Measurements from ENCODE around the gene ICAM2.

ICAM2 gene

DNA sequence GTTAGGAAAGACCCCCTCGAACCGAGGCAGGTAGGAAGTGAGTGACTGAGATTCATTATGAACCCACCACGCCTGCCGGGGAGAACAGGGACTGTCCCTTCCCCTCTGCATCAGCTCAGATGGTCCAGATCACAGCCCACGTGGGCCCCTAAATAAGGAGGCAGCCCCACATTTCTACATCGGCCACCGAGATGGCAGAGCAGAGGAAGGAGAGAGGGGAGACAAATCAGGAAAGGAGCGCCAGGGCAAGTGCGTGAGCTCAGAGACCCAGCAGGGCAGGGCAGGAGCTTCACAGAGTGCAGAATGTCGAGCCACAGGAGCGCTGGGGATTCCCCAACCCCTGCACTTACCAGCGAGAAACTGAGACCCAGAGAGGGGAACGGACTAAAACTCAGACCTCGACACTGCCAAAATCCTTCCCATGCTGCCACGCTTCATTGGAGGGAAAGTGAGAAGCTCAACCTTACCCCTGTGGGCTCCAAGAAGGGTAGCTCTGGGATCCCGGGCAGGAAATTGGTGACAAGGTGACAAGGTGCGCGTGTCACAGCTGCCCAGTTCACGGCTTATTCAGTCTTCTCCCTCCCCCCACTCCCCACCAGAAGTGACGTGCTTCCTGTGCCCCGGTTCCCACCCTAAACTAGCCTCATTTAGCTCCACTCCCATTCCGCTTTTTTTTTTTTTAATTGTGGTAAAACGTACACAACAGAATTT, at the start of gene ICAM2:
Gene ICAM2, minus strand, starts transcription at position 578 of the 711 bp plus-strand sequence. CDS start 13,942 bp downstream, outside the sequence.
- no peak for DNase-seq (ENCODE audit: low read depth, low spot score)

DNA sequence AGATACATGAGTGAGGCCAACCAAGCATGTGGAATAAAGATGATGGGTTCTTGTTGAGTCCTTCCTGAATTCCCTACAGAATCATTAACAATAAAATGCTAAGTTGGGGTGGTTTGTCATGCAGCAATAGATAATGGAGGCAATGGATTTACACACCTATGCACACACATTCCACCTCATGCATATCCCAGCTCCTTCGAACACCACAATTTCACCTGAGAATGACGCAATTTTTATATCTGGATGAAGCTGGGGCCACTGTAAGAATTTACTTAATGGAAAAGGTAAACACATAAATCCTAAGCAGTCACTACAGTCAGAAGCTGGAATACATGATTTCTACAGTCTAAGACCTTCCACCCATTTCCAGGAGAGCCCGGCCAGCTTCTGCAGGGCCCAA, 49.8 kb upstream of the ICAM2 start:
- DNase-seq (ENCODE audit: low read depth, low spot score): no peak

DNA sequence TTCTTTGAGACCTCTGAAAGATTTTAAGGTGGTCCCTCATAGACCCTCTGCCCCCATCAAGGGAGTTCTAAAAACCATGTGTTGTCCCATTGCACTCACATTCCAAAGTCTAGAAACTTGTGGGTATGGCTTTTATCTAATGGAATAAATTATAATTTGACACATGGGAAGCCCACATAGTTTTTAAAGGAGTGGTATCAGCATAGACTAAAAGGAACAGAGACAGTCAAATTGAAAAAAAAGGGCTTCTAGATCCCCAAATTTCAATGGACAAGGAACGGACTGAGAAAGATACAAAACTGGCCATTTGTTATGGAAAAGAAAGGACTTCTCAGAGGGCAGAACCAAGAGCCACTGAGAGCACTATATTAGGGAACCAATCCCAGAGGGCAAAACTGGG, 48.7 kb upstream of the ICAM2 start:
- no peak for DNase-seq (ENCODE audit: low read depth, low spot score)

DNA sequence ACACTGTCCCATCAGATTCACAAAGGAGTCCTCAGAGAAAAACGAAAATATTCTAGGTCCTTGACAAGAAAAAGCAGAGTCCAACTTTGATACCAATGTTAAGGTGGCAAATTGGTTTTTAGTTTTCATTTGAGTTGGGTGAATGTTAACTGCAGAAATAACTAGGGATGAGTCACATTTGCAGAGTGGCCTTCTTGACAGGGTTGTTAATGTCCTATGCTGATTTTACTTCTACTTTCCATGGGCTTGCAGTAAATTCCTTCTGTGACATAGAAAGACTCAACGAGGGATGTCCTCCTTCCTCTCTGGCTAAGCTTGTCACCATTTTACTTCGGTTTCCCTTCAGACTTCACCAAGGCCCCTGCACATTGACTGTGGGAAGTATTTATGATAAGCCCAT, 47.2 kb upstream of the ICAM2 start:
- peak; percentile 8 for DNase-seq (ENCODE audit: low read depth, low spot score)

DNA sequence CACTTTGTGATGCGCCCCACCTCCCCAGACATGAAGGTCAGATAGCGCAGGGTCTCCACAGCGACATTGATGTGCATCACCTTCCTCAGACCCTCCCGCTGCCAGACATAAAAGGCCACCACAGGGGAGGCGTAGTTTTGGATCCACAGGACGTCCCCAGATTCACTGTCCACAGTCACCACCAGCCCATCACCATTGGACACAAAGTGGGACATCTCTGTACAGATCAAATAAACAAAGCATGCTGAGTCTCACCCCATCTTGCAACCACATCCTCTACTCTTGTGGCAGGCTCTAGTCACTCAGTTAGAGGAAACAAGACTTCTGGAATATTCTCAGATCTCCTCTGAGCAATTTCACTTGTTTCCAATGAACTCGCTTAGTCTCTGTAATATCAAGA, 46.3 kb upstream of the ICAM2 start:
- DNase-seq (ENCODE audit: low read depth, low spot score): no peak

DNA sequence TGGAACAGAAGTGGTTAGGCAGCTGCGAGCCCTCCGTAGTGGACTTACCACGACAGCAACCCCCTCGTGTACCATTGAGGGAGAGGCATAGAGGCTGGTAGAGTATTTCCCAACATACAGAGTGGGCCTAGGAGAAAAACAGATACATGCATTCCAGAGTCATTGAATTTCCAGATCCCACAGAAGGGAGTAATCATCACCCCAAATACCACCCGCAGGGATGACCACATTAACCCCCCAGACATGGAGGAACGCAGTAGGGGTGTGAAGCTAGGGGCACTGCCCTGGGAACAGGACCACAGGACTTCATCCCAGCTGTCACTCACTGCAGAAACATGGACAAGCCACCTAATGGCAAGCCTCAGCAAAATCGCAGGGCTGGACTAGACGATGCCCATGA, 44.7 kb upstream of the ICAM2 start:
- DNase-seq (ENCODE audit: low read depth, low spot score): no peak

DNA sequence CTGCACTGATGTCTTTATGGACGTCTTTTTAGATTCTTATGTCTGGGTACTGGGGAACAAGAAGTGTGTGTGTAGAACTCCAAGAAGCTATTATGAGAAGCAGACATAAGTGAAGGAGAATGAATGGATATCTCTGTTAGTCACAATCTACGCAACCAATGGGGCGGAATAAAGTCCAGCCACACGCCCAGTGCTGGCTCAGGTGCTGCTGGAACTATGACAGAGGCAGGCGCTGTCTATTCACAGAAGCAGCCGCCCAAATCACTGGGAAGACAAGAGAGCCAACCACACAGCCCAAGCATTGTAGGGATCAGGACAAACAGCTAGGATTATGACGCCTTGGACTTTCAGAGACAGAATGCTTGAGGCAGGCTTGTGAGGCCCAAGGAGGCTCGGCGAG, 43.9 kb upstream of the ICAM2 start:
- DNase-seq (ENCODE audit: low read depth, low spot score): peak; percentile 57

DNA sequence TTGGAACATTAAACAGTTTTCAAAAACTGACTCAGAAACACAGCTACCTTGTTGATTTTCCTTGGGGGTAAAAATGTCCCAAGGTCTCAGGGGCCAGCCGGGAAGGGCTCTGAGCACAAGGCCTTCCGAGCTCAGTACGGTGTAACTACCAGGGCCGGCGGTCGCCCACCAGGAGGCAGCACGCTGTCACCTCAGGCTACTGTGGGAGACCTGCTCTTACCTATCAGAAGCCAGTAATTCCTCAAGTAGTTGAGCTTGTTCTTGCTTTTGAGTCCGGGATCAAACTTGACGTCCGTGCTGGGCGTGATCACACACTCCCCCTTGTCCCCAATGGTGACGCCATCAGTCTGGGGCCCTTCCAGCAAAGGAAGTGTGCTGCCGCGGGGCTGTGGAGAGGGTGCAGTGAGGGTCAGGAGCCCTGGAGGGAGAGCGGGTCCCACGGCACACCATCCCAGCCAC, 43.4 kb upstream of the ICAM2 start:
- DNase-seq (ENCODE audit: low read depth, low spot score): peak; percentile 48

DNA sequence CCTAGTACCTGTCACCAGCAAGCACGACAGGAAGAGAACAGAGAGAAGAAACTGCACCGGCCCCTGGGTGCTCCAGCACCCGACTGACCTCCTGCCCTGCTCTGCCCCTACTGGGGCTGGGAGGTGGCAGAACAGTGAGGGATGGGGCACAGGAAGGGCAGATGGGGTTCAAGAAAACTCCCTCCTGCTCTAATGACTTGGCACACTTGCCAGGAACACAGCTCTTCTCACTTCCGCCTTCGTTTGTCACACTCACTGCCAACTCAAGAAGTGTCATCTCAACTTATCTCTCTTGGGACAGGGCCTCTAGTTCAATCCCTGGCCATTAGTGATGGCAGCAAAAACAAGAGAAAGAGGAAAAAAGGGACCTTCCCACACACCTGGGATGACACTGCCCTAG, 42.7 kb upstream of the ICAM2 start:
- no peak for DNase-seq (ENCODE audit: low read depth, low spot score)

DNA sequence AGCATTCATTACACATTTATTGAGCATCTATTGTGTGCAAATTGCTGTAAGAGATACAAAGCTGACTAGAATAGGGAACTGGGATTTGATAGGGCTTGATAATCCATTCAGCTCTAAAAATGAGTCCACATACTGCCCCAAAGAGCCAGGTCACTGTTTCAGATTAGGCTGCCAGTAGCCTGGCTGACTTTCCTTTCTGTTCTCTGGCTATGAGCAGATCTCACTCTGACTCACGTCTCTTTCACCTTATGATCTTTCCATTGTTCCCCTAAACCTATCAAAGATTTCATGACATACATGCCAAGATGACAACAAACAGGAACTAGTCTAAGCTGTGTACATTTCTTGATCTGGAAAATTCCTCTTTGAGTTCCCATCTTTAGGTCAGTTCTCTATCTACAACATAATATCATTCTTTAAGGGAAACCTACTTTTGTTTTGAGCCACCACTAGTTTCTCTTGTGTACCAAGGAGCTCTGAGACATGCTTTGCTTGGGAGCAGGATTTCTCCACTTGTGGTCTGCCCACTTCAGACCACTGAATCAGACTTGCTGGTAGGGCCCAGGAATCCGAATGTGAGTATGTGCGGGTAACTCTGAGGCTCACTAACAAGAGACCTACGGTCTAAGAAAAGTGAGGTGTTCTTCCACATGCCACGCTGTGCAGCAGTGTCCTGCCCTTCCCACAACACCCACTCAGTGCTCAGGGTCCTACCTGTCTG, 40.9 kb upstream of the ICAM2 start:
- peak; percentile 16 for DNase-seq (ENCODE audit: low read depth, low spot score)

DNA sequence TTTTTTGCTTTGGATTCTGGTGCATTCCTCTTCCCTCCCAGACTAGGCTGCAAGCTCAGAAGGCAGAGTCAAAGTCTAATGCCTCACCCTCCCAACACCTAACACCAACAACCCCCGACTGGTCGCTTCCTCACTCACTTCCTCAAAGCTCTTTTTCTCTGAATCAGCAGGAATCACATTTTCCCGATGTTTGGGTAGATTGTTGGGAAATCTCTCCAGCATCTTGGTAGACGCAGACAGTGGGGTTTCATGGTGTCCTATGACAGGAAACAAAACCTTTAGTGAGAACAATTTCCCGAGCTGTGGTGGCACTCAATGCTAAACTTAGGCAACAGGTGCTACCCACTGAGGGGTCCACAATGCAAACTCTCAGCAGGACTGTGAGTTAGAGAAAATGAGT, 39.9 kb upstream of the ICAM2 start:
- no peak for DNase-seq (ENCODE audit: low read depth, low spot score)

DNA sequence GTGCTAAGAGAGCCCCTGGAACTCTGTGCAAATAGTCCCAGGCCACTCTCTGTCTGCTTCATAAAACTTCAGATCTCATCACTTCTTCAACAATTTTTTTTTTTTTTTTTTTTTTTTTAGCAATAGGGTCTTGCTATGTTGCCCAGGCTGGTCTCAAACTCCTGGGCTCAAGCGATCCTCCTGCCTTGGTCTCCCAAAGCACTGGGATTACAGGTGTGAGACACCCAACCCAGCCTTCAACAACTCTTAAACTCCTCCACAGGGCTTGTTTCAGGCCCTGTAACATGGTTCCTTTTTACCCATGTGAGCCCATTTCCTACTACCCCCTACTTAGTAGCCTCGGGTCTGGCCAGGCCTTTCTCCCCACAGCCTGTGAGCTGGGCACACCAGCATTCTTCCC, 39.3 kb upstream of the ICAM2 start:
- no peak for DNase-seq (ENCODE audit: low read depth, low spot score)

DNA sequence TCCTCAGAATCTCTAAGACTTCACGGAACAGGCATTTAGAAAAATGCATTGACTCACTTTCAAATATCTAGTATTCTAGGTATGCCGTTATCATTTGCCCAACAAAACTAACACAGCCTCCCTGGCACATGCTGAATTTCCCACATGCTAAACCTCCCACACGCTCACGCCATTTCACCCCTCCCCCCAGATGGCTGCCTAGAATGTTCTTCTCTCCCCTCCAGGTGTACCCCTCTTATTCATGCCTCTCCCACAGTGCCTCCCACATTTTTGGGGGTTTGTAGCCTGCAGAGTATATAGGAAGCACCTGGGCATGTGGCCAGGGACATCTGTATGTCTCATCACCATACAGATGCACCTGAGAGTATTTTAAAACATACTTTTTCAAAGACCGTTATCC, 38.2 kb upstream of the ICAM2 start:
- DNase-seq (ENCODE audit: low read depth, low spot score): peak; percentile 17

DNA sequence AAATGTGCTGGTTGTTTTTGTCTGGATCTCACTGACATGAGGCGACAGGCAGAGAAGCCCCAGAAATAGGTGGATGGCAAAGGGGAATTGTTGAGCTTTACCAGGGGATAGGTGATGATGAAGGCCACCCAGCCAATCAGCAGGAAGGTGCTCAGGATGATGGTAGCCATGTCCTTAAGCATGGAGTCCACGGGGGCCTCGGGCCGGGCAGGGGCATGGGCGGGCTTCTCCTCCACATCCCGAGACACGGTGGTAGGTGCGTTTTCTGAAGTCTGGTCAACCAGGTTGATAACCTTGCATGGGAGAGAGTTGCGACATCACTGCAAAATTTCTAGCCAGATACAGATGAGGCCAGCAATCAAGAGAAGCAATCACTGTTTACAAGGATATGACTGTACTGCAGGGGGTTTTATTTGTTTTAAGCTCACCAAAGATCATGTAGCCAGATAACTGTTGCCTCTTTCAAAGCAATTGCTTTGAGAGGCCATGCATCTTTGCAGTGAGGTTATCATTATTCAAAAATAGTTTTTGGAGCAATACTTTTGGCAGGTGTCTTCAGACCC, 37.3 kb upstream of the ICAM2 start:
- no peak for DNase-seq (ENCODE audit: low read depth, low spot score)

DNA sequence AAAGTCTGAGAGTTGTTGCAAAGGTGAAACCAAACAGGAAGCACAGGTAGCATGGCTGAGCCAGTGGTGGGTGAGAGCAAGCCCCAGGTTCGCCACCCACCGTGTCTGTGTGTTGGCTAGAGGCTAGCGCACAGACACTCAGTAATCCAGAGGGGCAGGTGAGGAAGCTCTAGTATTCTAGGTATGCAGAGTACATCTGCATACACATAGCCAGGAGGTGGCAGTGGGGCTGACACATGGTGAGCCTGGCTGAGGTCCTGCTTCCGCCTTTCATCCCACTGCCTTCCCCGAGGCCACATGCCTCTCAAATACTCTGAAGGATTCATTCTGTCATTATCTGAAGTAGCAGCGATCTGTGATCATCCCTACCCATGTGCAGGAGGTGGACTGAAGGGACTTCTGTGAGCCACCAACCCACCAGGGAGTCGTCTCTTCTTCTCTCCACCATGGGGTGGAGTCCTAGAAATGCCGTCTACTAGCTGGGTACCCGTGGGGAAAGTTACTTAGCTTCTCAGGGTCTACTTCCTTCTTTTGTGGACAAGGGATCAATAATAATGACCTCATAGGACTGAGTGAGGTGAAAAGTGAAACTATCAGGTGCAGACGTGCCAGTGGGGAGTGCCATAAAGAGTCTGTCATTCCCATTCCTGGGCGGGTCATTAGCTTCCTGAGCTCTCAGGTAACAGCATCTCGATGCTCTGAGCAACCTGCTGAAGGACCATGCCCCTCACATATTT, 36.0 kb upstream of the ICAM2 start:
- no peak for DNase-seq (ENCODE audit: low read depth, low spot score)

DNA sequence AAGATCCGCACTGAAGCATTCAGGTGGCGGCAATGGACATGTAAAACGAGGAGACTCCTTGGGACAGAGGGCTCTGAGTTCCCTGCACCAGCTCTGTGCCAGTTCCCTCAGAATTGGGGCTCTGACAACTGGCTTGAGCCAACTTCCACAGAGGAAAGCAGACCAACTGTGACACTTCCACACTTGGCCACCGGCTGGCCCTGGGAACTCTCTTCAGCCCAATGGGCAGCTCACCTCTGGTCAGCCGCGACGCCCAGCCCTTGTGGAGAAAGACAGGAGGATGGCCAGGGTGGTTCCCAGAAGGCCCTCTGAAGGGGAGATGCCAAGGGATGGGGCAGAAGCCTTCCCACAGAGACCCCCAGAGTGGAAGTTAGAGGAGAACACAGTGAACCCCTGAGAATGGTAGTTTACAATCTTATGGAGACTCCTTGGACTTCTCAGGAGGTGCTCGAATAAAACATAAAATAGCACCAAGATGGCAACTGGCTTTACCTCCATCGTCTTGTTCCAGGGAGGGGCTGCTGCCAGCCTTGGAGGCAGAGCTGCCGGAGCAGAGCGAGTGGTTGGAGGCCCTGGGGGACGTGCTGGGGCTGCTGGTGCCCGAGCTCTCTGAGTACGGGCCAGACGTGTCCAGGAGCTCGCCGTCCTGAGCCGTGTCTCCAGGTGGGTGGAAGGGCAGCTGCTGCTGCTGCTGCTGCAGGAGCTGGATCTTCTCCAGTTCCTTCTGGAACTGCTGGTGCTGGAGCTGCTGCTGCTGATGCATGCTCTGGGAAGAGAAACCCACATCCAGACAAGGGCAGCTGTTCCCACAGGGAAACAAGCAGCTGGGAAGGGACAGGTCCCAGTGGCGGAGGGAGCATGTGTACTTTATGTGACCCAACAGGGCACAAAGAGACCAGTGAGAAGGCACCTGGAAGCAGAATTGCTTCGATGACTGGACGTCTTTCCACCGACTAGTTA, 35.0 kb upstream of the ICAM2 start:
- DNase-seq (ENCODE audit: low read depth, low spot score): no peak

DNA sequence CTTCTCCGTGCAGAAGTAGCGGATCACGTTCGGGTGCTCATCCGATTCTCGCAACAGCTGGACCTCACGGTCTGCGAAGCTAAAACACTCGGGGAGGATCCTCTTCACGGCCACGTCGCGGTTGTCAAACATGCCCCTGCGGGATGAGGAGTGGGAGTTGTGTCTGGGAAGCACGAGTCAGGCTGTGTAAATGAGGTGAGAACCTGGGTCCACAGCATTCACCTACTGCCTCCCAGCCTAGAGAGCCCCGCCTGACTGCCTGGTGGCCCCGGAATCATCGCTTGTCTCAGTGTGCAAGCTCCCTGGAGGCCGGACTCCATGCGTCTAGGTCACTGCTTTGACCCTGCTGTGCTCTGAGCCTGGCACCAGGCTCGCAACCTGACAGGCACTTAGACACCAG, 33.9 kb upstream of the ICAM2 start:
- DNase-seq (ENCODE audit: low read depth, low spot score): no peak

DNA sequence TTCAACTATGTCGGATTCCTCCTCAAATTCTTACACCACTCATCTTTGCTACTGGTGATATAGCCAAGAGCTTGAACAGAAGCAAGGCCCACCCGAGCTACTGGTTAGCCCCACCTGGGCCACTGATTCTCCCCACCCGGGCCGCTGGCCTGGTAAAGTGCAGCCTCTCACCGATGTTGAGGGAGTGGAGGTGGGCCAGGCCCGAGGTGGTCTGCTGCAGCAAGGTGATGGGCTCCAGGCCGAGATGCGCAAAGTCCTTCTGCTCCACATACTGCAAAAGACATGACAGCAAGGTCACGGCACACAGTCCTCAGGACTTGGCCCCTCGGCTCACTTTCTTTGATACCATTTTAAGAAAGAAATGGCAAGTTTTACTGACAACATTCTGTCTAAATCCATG, 32.7 kb upstream of the ICAM2 start:
- DNase-seq (ENCODE audit: low read depth, low spot score): no peak

DNA sequence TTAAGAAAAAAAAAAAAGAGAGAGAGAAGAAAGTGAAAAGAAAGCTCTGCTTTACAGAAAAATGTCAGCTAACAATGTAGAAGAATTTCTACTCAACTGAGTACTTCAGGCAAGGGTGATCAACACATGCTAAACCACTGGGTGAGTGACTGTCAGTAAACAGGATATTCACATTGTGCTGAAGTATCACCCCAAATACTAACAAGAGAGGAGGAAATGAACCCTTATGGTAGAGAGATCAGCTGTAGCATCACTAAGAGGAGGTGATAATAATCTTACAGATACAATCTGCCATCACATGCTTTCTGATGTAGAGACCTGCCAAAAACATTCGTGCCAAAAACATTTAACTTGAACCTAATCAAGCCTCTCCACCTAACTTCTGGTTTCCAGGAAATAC, 30.7 kb upstream of the ICAM2 start:
- no peak for DNase-seq (ENCODE audit: low read depth, low spot score)

DNA sequence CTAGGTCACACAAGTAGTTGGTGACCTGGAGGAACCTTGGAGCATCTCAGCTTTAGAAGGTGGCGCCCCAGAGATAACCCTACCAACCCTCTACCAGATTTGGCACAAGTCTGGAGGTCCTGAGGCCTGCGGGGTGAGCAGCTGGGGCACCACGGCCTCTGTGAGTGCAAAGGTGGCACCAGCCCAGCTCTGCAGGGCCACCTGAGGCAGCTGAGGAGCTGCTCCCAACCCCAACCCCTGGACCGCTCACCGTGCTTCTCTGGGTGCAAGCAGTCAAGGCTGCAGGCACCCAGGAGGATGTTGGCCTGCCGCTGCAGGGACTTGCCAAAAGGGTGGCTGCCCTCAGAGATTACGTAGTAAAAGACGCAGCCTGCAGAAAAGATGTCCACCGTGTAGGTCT, 28.4 kb upstream of the ICAM2 start:
- DNase-seq (ENCODE audit: low read depth, low spot score): no peak

DNA sequence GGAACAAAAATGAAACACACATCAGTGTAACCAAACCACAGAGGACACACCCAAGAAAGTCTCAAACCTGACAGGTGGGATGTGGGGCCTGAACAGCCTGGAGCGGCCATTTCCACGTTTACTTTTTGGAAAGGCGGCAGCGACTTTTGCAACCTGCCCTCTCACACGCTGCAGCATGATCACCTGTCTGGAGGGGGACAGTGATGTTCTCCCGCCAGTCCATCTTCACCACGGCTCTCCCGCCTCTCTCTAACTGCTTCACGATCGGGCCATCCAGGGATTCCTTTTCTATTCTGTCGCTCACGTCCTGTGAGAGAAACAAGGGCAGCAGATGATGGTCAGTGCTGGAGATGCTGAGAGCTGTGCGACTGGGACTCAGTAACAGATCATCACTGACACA, 24.7 kb upstream of the ICAM2 start:
- DNase-seq (ENCODE audit: low read depth, low spot score): no peak
